IMR-90 (cell line): Measurements from ENCODE around the gene THSD7B. TPM values are rescaled to one million over a fixed set of nuclear protein-coding genes. Genes with fewer than 3 reads are reported as not detected.

ENCODE experiments used
- ATAC-seq: fragments of 200-7000 bp; cut with Tn5 transposase; 2 replicates; pipeline ENCODE4 v1.9.1; 2020; ENCODE audit warnings: low read depth, mild to moderate bottlenecking, moderate library complexity
- BruUV-seq: library from RNA; stranded (reverse); fragments of 400-500 nt; replicated peaks from 2 replicates; lab custom pipeline; 2021; lab: Mats Ljungman, UMichigan
- CTCF ChIA-PET: fragments of 300-600 bp; formaldehyde crosslinking; extraction: SDS; loops from one replicate; lab custom pipeline; 2021; ENCODE audit warnings: antibody characterized with exemption; lab: Yijun Ruan, JAX
- POLR2A ChIA-PET: fragments of 300-600 bp; sonication (Branson Sonifier 250); formaldehyde crosslinking; loops from one replicate; lab custom pipeline; 2022; ENCODE audit warnings: antibody characterized with exemption; ENCODE audit not compliant: unreplicated experiment; lab: Charles Lee
- DNase-seq: peaks from one replicate; pipeline ENCODE4 v3.0.0; 2013
- H2AFZ ChIP-seq: replicated peaks from 2 replicates; pipeline ENCODE3; 2013; ENCODE audit warnings: low read length, mild to moderate bottlenecking; ENCODE audit not compliant: poor library complexity
- H2AK5ac ChIP-seq: 2 replicates; pipeline ENCODE4 v1.6.1; 2013; ENCODE audit warnings: low read depth, low read length, inconsistent platforms
- H2AK9ac ChIP-seq: replicated peaks from 2 replicates; pipeline ENCODE3; 2013; ENCODE audit warnings: mild to moderate bottlenecking, low read depth, low read length, moderate library complexity; ENCODE audit not compliant: poor library complexity
- H2BK120ac ChIP-seq: 2 replicates; pipeline ENCODE4 v1.6.1; 2013; ENCODE audit warnings: low read depth, low read length, inconsistent platforms
- H2BK15ac ChIP-seq: 3 replicates; pipeline ENCODE4 v1.6.1; 2013; ENCODE audit warnings: low read depth, low read length, inconsistent platforms
- H2BK20ac ChIP-seq: 2 replicates; pipeline ENCODE4 v1.6.1; 2013; ENCODE audit warnings: low read depth, mild to moderate bottlenecking, inconsistent platforms, low read length, moderate library complexity
- H2BK5ac ChIP-seq: 2 replicates; pipeline ENCODE4 v1.6.1; 2013; ENCODE audit warnings: mild to moderate bottlenecking, low read depth, low read length, inconsistent platforms; ENCODE audit not compliant: poor library complexity, severe bottlenecking
- H3K14ac ChIP-seq: replicated peaks from 2 replicates; pipeline ENCODE4 v1.6.1; 2013; ENCODE audit warnings: low read depth, low read length, inconsistent platforms
- H3K18ac ChIP-seq: 2 replicates; pipeline ENCODE4 v1.6.1; 2013; ENCODE audit warnings: low read depth, low read length, control low read depth
- H3K23ac ChIP-seq: 2 replicates; pipeline ENCODE4 v1.6.1; 2013; ENCODE audit warnings: low read depth, low read length, inconsistent platforms
- H3K27ac ChIP-seq: 2 replicates; pipeline ENCODE4 v1.5.1; 2013; ENCODE audit warnings: mild to moderate bottlenecking, control low read depth, low read length; ENCODE audit not compliant: insufficient read depth
- H3K27me3 ChIP-seq: 2 replicates; pipeline ENCODE4 v1.6.1; 2013; ENCODE audit warnings: low read length; ENCODE audit not compliant: control insufficient read depth, insufficient read depth
- H3K36me3 ChIP-seq: 2 replicates; pipeline ENCODE4 v1.6.1; 2013; ENCODE audit warnings: low read length, mixed read lengths; ENCODE audit not compliant: control insufficient read depth, insufficient read depth
- H3K4ac ChIP-seq: 2 replicates; pipeline ENCODE4 v1.6.1; 2013; ENCODE audit warnings: low read depth, low read length, inconsistent platforms
- H3K4me1 ChIP-seq: 2 replicates; pipeline ENCODE4 v1.6.1; 2013; ENCODE audit warnings: low read length, mixed read lengths; ENCODE audit not compliant: control insufficient read depth, insufficient read depth
- H3K4me2 ChIP-seq: 2 replicates; pipeline ENCODE4 v1.6.1; 2013; ENCODE audit warnings: low read depth, mild to moderate bottlenecking, control low read depth, low read length, moderate library complexity
- H3K4me3 ChIP-seq: 2 replicates; pipeline ENCODE4 v1.5.1; 2013; ENCODE audit warnings: low read depth, mild to moderate bottlenecking, control low read depth, low read length, moderate library complexity; ENCODE audit not compliant: insufficient read depth
- H3K56ac ChIP-seq: 2 replicates; pipeline ENCODE4 v1.6.1; 2013; ENCODE audit warnings: low read length, inconsistent platforms; ENCODE audit not compliant: insufficient read depth; ENCODE audit errors: extremely low read depth
- H3K79me1 ChIP-seq, 2 experiments: 2 replicates each; pipeline ENCODE4 v1.6.1; 2013; ENCODE audit warnings: low read length in 2 of 2, inconsistent platforms in 1 of 2, low read depth in 1 of 2
- H3K9ac ChIP-seq: 2 replicates; pipeline ENCODE4 v1.6.1; 2013; ENCODE audit warnings: low read depth, low read length, control low read depth
- H3K9me1 ChIP-seq: 2 replicates; pipeline ENCODE4 v1.6.1; 2013; ENCODE audit warnings: low read length, inconsistent platforms; ENCODE audit not compliant: insufficient read depth
- H3K9me3 ChIP-seq: 2 replicates; pipeline ENCODE4 v1.6.1; 2013; ENCODE audit warnings: low read length; ENCODE audit not compliant: control insufficient read depth, insufficient read depth
- H4K20me1 ChIP-seq: 2 replicates; pipeline ENCODE4 v1.6.1; 2013; ENCODE audit warnings: low read length, inconsistent platforms; ENCODE audit not compliant: insufficient read depth
- H4K5ac ChIP-seq: 2 replicates; pipeline ENCODE4 v1.6.1; 2013; ENCODE audit warnings: mild to moderate bottlenecking, low read depth, low read length, control low read depth
- H4K8ac ChIP-seq, 2 experiments: 2 replicates each; pipeline ENCODE4 v1.6.1; 2013; ENCODE audit warnings: low read depth in 2 of 2, low read length in 2 of 2, control low read depth in 1 of 2, inconsistent platforms in 1 of 2
- H4K91ac ChIP-seq: 2 replicates; pipeline ENCODE4 v1.6.1; 2013; ENCODE audit warnings: low read depth, low read length, inconsistent platforms; ENCODE audit not compliant: insufficient read depth
- CEBPB ChIP-seq: IDR thresholded peaks from 2 replicates; pipeline ENCODE4 v1.6.1; 2012; ENCODE audit warnings: low read depth, low read length, improper control_type of control experiment
- CTCF ChIP-seq: conservative IDR thresholded peaks from 2 replicates; pipeline ENCODE4 v1.5.1; 2012; ENCODE audit warnings: mild to moderate bottlenecking, low read depth, low read length, improper control_type of control experiment
- ELK1 ChIP-seq: fragments of 150-350 bp; IDR thresholded peaks from 2 replicates; pipeline ENCODE4 v1.6.1; 2016; ENCODE audit warnings: low read depth, mild to moderate bottlenecking, low read length, moderate library complexity, borderline replicate concordance
- FOS ChIP-seq: fragments of 150-350 bp; IDR thresholded peaks from 2 replicates; pipeline ENCODE4 v1.6.1; 2016; ENCODE audit warnings: low read depth, low read length
- MAZ ChIP-seq: IDR thresholded peaks from 2 replicates; pipeline ENCODE4 v1.6.1; 2012; ENCODE audit warnings: low read depth, mild to moderate bottlenecking, low read length, improper control_type of control experiment, moderate library complexity, borderline replicate concordance
- MXI1 ChIP-seq: IDR thresholded peaks from 2 replicates; pipeline ENCODE4 v1.6.1; 2012; ENCODE audit warnings: low read depth, mild to moderate bottlenecking, low read length, moderate library complexity, borderline replicate concordance
- NFE2L2 ChIP-seq: fragments of 150-350 bp; IDR thresholded peaks from 2 replicates; pipeline ENCODE4 v1.6.1; 2016; ENCODE audit warnings: low read depth, mild to moderate bottlenecking, low read length
- POLR2A ChIP-seq: IDR thresholded peaks from 2 replicates; pipeline ENCODE4 v1.6.1; 2012; ENCODE audit warnings: mild to moderate bottlenecking, low read depth, low read length
- RCOR1 ChIP-seq: IDR thresholded peaks from 2 replicates; pipeline ENCODE4 v1.6.1; 2012; ENCODE audit warnings: mild to moderate bottlenecking, low read length, improper control_type of control experiment; ENCODE audit not compliant: insufficient replicate concordance
- RFX5 ChIP-seq: IDR thresholded peaks from 2 replicates; pipeline ENCODE4 v1.8.0; 2012; ENCODE audit warnings: low read depth, mild to moderate bottlenecking, low read length, moderate library complexity
- SMC3 ChIP-seq: fragments of 150-350 bp; IDR thresholded peaks from 2 replicates; pipeline ENCODE4 v1.6.1; 2016; ENCODE audit warnings: low read depth, mild to moderate bottlenecking, antibody characterized with exemption, low read length, moderate library complexity
- USF2 ChIP-seq: fragments of 150-350 bp; IDR thresholded peaks from 2 replicates; pipeline ENCODE4 v1.6.1; 2017; ENCODE audit warnings: mild to moderate bottlenecking, antibody characterized with exemption, low read length, low read depth
- WGBS, 2 experiments: methylation state at CpG; one replicate each; pipeline versions ENCODE4 v1.1.5 to v1.1.7; 2013; ENCODE audit warnings: missing lambda C conversion rate in 2 of 2; ENCODE audit not compliant: insufficient read length in 1 of 2; ENCODE audit errors: extremely low coverage in 2 of 2; 5-methylcytosine and 5-hydroxymethylcytosine counted together
- dilution Hi-C: fragments of 300-500 bp; cut with HindIII; formaldehyde crosslinking; loops from one replicate; pipeline ENCODE4 v1.14.3; 2018; ENCODE audit warnings: low sequenced_read_pairs; ENCODE audit not compliant: unreplicated experiment
- in situ Hi-C: fragments of 300-500 bp; cut with MboI; formaldehyde crosslinking; loops from 3 replicates; pipeline ENCODE4 v1.14.3; 2019; ENCODE audit warnings: low sequenced_read_pairs, inconsistent platforms, mixed read lengths
- intact Hi-C: fragments of 100-400 bp; cut with micrococcal nuclease; formaldehyde crosslinking; loops from 2 replicates; pipeline ENCODE4 v1.10.0; 2022
- polyA plus RNA-seq, 3 experiments: library from polyadenylated mRNA; depleted of rRNA; stranded (reverse); fragments of >200 nt; gene quantifications; 2 replicates each; pipeline ENCODE4 v1.2.3, GENCODE V29; 2012; ENCODE audit warnings: low replicate concordance in 1 of 3
- total RNA-seq: library from RNA; depleted of rRNA; stranded (reverse); fragments of >200 nt; gene quantifications from 2 replicates; pipeline ENCODE4 v1.2.3, GENCODE V29; 2012

THSD7B gene
- total and polyA plus RNA-seq, 2 of the 4 experiments (the other 2 are of a cell fraction): not detected

GRCh38 chr2:137507237-137507636, 741.9 kb downstream of the THSD7B start:
- no peak for ATAC-seq
- whole genome bisulfite sequencing, 2 experiments: no CpG with 5 or more reads among the region's 2 CpGs
- Histone ChIP-seq H3K9me1 (no peaks in the 10 kb centered on the region), H2BK20ac (no peak overlapping the region), H3K79me1 (no peaks in the 10 kb centered on the region), H3K4me2 (no peak overlapping the region), H4K91ac (no peak overlapping the region), H3K9ac (no peak overlapping the region), H2BK15ac (no peak overlapping the region), H2AK9ac (no peak overlapping the region), H3K4ac (no peak overlapping the region), H3K14ac (no peak overlapping the region), H2AFZ (no peak overlapping the region), H3K56ac (no peak overlapping the region), H3K27me3 (no peaks in the 10 kb centered on the region), H2AK5ac (no peak overlapping the region), H3K23ac (no peak overlapping the region), H2BK120ac (no peak overlapping the region), H3K4me3 (no peak overlapping the region), H3K18ac (no peak overlapping the region), H3K36me3 (no peaks in the 10 kb centered on the region), H4K5ac (no peak overlapping the region), H3K4me1 (no peaks in the 10 kb centered on the region), H4K20me1 (no peaks in the 10 kb centered on the region), H3K9me3 (peaks cover 12% of the 10 kb centered on the region), H3K27ac (no peak overlapping the region), H2BK5ac (no peak overlapping the region), H4K8ac (no peak overlapping the region)
- TF ChIP-seq POLR2A: no peak
- TF ChIP-seq CEBPB: no peak
- TF ChIP-seq USF2: no peak
- no peak for TF ChIP-seq MAZ
- no peak for TF ChIP-seq CTCF
- no peak for TF ChIP-seq FOS
- TF ChIP-seq RFX5: no peak
- no peak for TF ChIP-seq SMC3
- TF ChIP-seq ELK1: no peak
- TF ChIP-seq NFE2L2: no peak
- no peak for TF ChIP-seq MXI1
- TF ChIP-seq RCOR1: no peak
- DNase-seq: no peak
- BruUV-seq: no TSS peak
- intact Hi-C loops (no loop called here), dilution Hi-C loops (no loop called here), in situ Hi-C loops (no loop called here)
- ChIA-PET POLR2A (no interaction called here), CTCF (no interaction called here)
